Superior temporal gyrus (tissue), 1 donor: ENCODE measurements around the gene ERCC6L.

ENCODE experiments used
- DNase-seq: peaks from one replicate; pipeline ENCODE4 v3.0.0-alpha.2; 2016; ENCODE audit errors: extremely low spot score

The ERCC6L gene, protein sequence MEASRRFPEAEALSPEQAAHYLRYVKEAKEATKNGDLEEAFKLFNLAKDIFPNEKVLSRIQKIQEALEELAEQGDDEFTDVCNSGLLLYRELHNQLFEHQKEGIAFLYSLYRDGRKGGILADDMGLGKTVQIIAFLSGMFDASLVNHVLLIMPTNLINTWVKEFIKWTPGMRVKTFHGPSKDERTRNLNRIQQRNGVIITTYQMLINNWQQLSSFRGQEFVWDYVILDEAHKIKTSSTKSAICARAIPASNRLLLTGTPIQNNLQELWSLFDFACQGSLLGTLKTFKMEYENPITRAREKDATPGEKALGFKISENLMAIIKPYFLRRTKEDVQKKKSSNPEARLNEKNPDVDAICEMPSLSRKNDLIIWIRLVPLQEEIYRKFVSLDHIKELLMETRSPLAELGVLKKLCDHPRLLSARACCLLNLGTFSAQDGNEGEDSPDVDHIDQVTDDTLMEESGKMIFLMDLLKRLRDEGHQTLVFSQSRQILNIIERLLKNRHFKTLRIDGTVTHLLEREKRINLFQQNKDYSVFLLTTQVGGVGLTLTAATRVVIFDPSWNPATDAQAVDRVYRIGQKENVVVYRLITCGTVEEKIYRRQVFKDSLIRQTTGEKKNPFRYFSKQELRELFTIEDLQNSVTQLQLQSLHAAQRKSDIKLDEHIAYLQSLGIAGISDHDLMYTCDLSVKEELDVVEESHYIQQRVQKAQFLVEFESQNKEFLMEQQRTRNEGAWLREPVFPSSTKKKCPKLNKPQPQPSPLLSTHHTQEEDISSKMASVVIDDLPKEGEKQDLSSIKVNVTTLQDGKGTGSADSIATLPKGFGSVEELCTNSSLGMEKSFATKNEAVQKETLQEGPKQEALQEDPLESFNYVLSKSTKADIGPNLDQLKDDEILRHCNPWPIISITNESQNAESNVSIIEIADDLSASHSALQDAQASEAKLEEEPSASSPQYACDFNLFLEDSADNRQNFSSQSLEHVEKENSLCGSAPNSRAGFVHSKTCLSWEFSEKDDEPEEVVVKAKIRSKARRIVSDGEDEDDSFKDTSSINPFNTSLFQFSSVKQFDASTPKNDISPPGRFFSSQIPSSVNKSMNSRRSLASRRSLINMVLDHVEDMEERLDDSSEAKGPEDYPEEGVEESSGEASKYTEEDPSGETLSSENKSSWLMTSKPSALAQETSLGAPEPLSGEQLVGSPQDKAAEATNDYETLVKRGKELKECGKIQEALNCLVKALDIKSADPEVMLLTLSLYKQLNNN

GRCh38 chrX:72238721-72239475, at the start of gene ERCC6L:
Gene ERCC6L (minus strand): TSS chrX:72239027. CDS start chrX:72238911, 116 bp downstream.
- peak; percentile 85 for DNase-seq

GRCh38 chrX:72282302-72282701, 43.5 kb upstream of the ERCC6L start:
- no peak for DNase-seq

- no peak for DNase-seq
These were observed 41.6 kb upstream of the ERCC6L start for GRCh38 chrX:72280321-72280845.

- no peak for DNase-seq
These were observed 37.7 kb upstream of the ERCC6L start for GRCh38 chrX:72276478-72276953.

DNA sequence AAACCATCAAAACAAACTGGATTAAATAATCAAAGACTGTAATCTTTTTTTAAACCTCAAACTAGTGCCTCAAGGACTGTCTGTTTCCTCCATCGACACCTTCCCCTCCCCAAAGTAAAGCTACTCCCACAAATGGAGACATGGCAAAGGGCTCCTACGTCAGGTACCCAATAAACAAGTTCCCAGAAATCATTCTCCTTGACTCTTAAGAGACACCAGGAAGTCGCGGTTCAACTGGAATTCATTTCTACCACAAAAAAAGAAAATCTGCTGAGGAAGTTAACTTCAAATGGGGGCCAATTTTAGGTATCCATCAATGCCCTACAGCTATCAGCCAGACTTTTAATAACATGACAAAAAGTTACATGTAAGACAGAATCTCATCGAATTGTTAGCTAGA, 35.7 kb upstream of the ERCC6L start:
- DNase-seq = no peak

- DNase-seq = no peak
These were observed 34.9 kb upstream of the ERCC6L start for GRCh38 chrX:72273718-72274117.

GRCh38 chrX:72272868-72273267, 34.0 kb upstream of the ERCC6L start:
- no peak for DNase-seq

DNA sequence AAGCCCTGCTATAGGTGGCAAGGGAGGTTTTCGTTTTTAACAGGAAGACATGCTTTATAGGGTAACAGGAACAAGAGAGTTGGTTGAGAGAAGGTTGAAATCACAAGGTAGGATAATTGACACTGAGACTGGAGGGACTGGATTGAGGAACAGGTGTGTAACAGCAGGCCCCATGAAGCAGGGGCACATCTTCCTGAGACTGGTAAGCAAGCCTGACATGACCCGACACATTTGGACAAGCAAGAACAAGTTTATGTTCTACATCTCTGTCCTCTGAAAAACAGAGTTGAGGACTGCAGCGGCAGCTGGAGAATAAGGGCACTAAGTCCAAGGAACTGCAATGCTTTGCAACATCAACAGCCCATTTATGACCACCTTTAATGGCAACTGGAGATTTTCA, 33.0 kb upstream of the ERCC6L start:
- no peak for DNase-seq

GRCh38 chrX:72271091-72271788, 32.4 kb upstream of the ERCC6L start:
- no peak for DNase-seq

DNA sequence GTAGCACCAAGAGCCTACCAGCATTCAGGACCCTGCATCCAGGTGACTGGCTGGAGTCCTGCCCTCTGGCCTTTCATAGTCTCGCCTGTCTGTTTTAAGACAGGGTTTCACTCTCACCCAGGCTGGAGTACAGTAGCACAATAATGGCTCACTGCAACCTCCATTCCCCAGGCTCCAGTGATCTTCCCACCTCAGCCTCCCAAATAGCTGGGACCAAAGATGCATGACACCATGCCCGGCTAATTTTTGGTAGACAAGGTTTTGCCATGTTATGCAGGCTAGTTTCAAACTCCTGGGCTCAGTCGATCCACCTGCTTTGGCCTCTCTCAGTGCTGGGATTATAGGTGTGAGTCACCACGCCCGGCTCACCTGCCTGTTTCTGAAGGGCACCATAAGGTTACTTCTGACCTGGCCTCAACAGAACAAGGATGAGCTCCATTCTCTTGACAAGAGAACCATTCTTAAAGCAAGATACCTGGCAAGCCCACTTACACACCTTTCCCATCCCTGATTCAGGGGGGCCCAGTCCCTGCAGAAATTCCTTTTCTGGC, 31.6 kb upstream of the ERCC6L start:
- DNase-seq = no peak

- DNase-seq = no peak
These were observed 30.9 kb upstream of the ERCC6L start for GRCh38 chrX:72269671-72270251.

GRCh38 chrX:72268597-72269365, 30.0 kb upstream of the ERCC6L start:
- DNase-seq = no peak

- DNase-seq = no peak
These were observed 26.4 kb upstream of the ERCC6L start for GRCh38 chrX:72265263-72265662.

DNA sequence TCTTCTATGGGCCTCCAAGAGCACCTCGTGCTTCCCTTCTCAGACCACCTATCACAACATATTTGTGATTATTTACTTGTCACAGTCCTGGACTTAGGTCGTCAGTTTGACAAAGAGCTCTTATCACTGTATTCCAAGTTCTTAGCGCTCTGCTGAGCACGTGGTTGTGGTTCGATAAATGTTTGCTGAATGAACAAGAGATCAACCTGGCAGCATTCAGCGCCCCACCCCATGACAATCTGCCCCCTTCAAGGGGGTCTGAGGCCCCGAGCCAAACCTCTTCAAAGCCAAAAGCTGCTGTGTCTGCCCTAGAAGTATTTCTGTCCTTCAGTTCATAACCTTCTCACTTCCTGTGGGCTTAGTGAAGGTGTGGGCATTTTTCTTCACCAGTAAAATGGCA, 23.2 kb upstream of the ERCC6L start:
- no peak for DNase-seq

GRCh38 chrX:72260448-72260847, 21.6 kb upstream of the ERCC6L start:
- DNase-seq = no peak

DNA sequence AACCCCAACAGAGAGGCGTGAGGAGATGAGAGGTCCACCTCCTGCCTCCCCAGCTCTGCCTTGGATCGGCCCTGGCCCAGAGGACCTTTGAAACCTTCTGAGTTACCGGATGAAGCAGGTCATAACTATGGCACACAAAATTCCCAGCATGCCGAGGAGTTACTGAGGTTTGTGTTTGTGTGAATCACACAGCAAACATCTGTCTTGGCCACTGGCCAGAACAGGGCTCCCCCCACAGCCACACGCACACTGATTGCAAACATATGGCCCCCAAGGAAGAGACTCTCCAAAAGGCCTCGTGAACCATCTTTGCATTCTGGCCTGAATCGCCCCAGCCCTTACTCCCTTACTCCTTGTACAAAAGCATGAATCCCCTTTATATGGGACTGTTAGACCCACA, 19.3 kb upstream of the ERCC6L start:
- no peak for DNase-seq

- no peak for DNase-seq
These were observed 17.0 kb upstream of the ERCC6L start for GRCh38 chrX:72255864-72256263.

- DNase-seq = no peak
These were observed 16.6 kb upstream of the ERCC6L start for GRCh38 chrX:72255445-72255844.

- no peak for DNase-seq
These were observed 16.0 kb upstream of the ERCC6L start for GRCh38 chrX:72254816-72255215.
